HEK293 (cell line): ENCODE measurements around the gene OR10AD1.

Experiments
- CTCF ChIA-PET: fragments of 350-600 bp; formaldehyde crosslinking; extraction: SDS; loops from one replicate; lab custom pipeline; 2021; ENCODE audit warnings: antibody characterized with exemption; lab: Yijun Ruan, JAX
- POLR2A ChIA-PET: fragments of 300-600 bp; formaldehyde crosslinking; extraction: SDS; loops from one replicate; lab custom pipeline; 2020; ENCODE audit warnings: antibody characterized with exemption, inconsistent platforms; lab: Yijun Ruan, JAX
- H3K27ac ChIP-seq: fragments of 200-500 bp; sonication (Bioruptor generic); 2 replicates; pipeline ENCODE4 v1.5.1; 2014; ENCODE audit warnings: low read depth, low read length, control low read depth, inconsistent platforms; ENCODE audit errors: extremely low read depth
- H3K36me3 ChIP-seq, 2 experiments: fragments of 200-500 bp in 1 of 2; sonication (Bioruptor generic) in 1 of 2; 1 replicate in 1 of 2; 2 replicates in 1 of 2; pipeline ENCODE4 v1.5.1; 2014 to 2017; ENCODE audit warnings: inconsistent platforms in 2 of 2, low read length in 2 of 2; ENCODE audit not compliant: control insufficient read depth in 2 of 2, insufficient read depth in 1 of 2
- H3K4me1 ChIP-seq: fragments of 200-500 bp; sonication (Bioruptor generic); 2 replicates; pipeline ENCODE4 v1.5.1; 2014; ENCODE audit warnings: mild to moderate bottlenecking, low read length, inconsistent platforms; ENCODE audit not compliant: control insufficient read depth, insufficient read depth
- H3K4me3 ChIP-seq: 2 replicates; pipeline ENCODE4 v1.5.1; 2011; ENCODE audit warnings: low read depth, mild to moderate bottlenecking, control low read depth, low read length, moderate library complexity
- H3K9me3 ChIP-seq: fragments of 200-500 bp; sonication (Bioruptor generic); 2 replicates; pipeline ENCODE4 v1.5.1; 2014; ENCODE audit warnings: low read depth, low read length, inconsistent platforms; ENCODE audit not compliant: control insufficient read depth, insufficient read depth
- HOXA7 ChIP-seq: sonication (generic); formaldehyde crosslinking; IDR thresholded peaks from 2 replicates; pipeline ENCODE4 v1.8.1; 2022; ENCODE audit warnings: missing genetic modification reagents, borderline replicate concordance
- IKZF3 ChIP-seq: fragments of 450-650 bp; IDR thresholded peaks from 2 replicates; pipeline ENCODE4 v1.5.0; 2018; ENCODE audit warnings: missing biosample characterization, mild to moderate bottlenecking, missing genetic modification characterization, moderate library complexity
- OVOL3 ChIP-seq: fragments of 450-650 bp; formaldehyde crosslinking; IDR thresholded peaks from 2 replicates; pipeline ENCODE4 v1.5.1; 2016; ENCODE audit warnings: missing biosample characterization, missing genetic modification characterization
- SCRT1 ChIP-seq: fragments of 450-650 bp; formaldehyde crosslinking; IDR thresholded peaks from 2 replicates; pipeline ENCODE4 v1.5.1; 2016; ENCODE audit warnings: missing biosample characterization, missing genetic modification characterization, borderline replicate concordance
- ZBTB10 ChIP-seq: fragments of 450-650 bp; formaldehyde crosslinking; IDR thresholded peaks from 2 replicates; pipeline ENCODE4 v1.5.1; 2016; ENCODE audit warnings: missing biosample characterization, missing genetic modification characterization
- ZNF184 ChIP-seq: fragments of 450-650 bp; IDR thresholded peaks from 2 replicates; pipeline ENCODE4 v1.5.1; 2018; ENCODE audit warnings: missing biosample characterization, mild to moderate bottlenecking, missing genetic modification characterization
- ZNF2 ChIP-seq: fragments of 450-650 bp; formaldehyde crosslinking; IDR thresholded peaks from 2 replicates; pipeline ENCODE4 v1.5.1; 2016; ENCODE audit warnings: missing biosample characterization, missing genetic modification characterization
- ZNF24 ChIP-seq: fragments of 450-650 bp; formaldehyde crosslinking; IDR thresholded peaks from 2 replicates; pipeline ENCODE4 v1.5.1; 2016; ENCODE audit warnings: missing biosample characterization, missing genetic modification characterization
- ZNF449 ChIP-seq: fragments of 450-650 bp; formaldehyde crosslinking; IDR thresholded peaks from 2 replicates; pipeline ENCODE4 v1.5.1; 2017; ENCODE audit warnings: missing biosample characterization, mild to moderate bottlenecking, missing genetic modification characterization, moderate library complexity
- ZNF488 ChIP-seq: fragments of 450-650 bp; formaldehyde crosslinking; IDR thresholded peaks from 2 replicates; pipeline ENCODE4 v1.5.1; 2016; ENCODE audit warnings: missing biosample characterization, missing genetic modification characterization
- ZNF513 ChIP-seq: fragments of 450-650 bp; IDR thresholded peaks from 2 replicates; pipeline ENCODE4 v1.5.1; 2018; ENCODE audit warnings: missing biosample characterization, missing genetic modification characterization
- ZNF571 ChIP-seq: fragments of 450-650 bp; formaldehyde crosslinking; IDR thresholded peaks from 2 replicates; pipeline ENCODE4 v1.5.0; 2017; ENCODE audit warnings: missing biosample characterization, missing genetic modification characterization
- ZNF645 ChIP-seq: fragments of 450-650 bp; formaldehyde crosslinking; IDR thresholded peaks from 2 replicates; pipeline ENCODE4; 2016; ENCODE audit warnings: missing biosample characterization, missing genetic modification characterization
- ZNF660 ChIP-seq: fragments of 450-650 bp; IDR thresholded peaks from 2 replicates; pipeline ENCODE4 v1.5.1; 2018; ENCODE audit warnings: missing biosample characterization, mild to moderate bottlenecking, missing genetic modification characterization
- ZNF670 ChIP-seq: fragments of 450-650 bp; formaldehyde crosslinking; IDR thresholded peaks from 2 replicates; pipeline ENCODE4 v1.5.1; 2016; ENCODE audit warnings: missing biosample characterization, missing genetic modification characterization, low read depth
- ZNF76 ChIP-seq: fragments of 450-650 bp; formaldehyde crosslinking; IDR thresholded peaks from 2 replicates; pipeline ENCODE4; 2016; ENCODE audit warnings: low read depth, missing biosample characterization, missing genetic modification characterization, borderline replicate concordance
- TF ChIP-seq, protein P1 (sequence below): fragments of 450-650 bp; formaldehyde crosslinking; IDR thresholded peaks from 2 replicates; pipeline ENCODE4 v1.5.1; 2016; ENCODE audit warnings: missing biosample characterization, missing genetic modification characterization, borderline replicate concordance
- TF ChIP-seq, protein P2 (sequence below): fragments of 450-650 bp; formaldehyde crosslinking; IDR thresholded peaks from 2 replicates; pipeline ENCODE4 v1.5.1; 2016; ENCODE audit warnings: missing biosample characterization, missing genetic modification characterization

Gene OR10AD1

GRCh38 chr12:48157889-48158370, 45.2 kb downstream of the OR10AD1 start:
- H3K36me3 ChIP-seq, result peaks cover 4 to 9% of the 10 kb centered on the region in 2 experiments; a peak in 2 of 3 replicates
- POLR2A ChIA-PET, result interaction anchor here (1.0 to 2.0 kb wide), 11 partner anchors 12 to 156 kb away, joined by 3 to 20 read pairs (median 4); partner anchors contain the start of genes CCDC184, PFKM and SENP1
- peak overlapping the region; percentile 32 for H3K4me3 ChIP-seq
- no peaks in the 10 kb centered on the region for H3K4me1 ChIP-seq
- peak overlapping the region; percentile 63 for H3K27ac ChIP-seq
- CTCF ChIA-PET, result interaction anchor here (0.6 to 2.0 kb wide), 10 partner anchors 8 to 462 kb away, joined by 3 to 6 read pairs (median 4); partner anchors contain the start of gene ENDOU
- H3K9me3 ChIP-seq, result no peaks in the 10 kb centered on the region
- TF ChIP-seq ZBTB10 (tag by site-specific recombination), result 0 out of 2 replicates have a peak, but pooled peaks have one; percentile 2
- TF ChIP-seq ZNF488 (tag by site-specific recombination), result no peak
- TF ChIP-seq ZNF660, result peak; percentile 36; the same call in 1 of the 2 replicates

DNA sequence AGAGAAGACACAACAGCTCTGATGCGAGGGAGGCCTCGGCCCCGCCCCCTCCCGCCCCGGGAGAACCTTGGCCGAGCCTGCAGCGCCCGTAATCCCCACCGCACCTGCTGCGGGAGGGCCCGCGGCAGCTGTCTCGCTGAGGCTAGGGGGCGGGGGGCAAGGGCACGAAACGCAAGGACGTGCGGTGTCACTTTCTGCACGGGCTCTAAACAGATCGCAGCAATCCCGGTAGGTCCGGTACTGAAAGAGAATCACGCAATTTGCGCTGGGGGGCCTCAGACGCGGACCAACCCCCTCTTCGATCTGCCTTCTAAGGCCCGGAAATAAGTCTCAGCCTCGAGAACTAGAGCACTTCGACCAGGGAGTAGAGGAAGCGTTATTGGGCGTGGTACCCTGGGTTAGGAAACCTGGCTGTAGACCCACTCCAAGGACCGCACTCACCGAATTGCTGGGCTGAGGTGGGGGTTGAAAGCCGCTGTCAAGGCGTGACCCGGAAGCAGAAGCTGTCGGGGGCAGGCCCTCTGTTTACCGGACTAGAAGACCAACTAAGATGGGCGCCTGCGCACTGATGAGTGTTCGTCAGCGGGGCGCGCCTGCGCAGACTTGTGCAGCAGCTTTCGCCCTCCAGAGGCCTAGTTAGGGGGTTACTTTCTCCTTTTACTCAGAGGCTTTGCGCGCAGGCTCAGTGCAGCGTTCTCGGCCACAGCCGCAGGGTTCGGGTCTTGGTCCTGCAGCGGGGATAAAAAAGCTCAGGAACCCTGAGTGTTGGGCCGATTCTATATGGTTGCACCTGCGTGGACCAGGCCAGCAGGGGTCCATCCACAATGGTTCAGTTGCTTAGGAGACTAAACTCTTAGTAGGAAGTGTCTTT, 45.8 kb downstream of the OR10AD1 start, which contains the start of gene ASB8:
Gene ASB8 (minus strand): TSS at position 498 of the 871 bp plus-strand sequence. CDS start 4,019 bp downstream, outside the sequence.
- Histone ChIP-seq H3K4me3 (peak within 1 kb of the TSS; percentile 86), H3K4me1 (no peaks in the 10 kb centered on the region), H3K27ac (peak within 1 kb of the TSS; percentile 70), H3K36me3 (peaks cover 8 to 16% of the 10 kb centered on the region in 2 experiments), H3K9me3 (no peaks in the 10 kb centered on the region)
- CTCF ChIA-PET, result interaction anchor here (0.6 to 2.0 kb wide), 11 partner anchors 8 to 432 kb away, joined by 3 to 6 read pairs (median 4); partner anchors contain the start of gene ENDOU
- POLR2A ChIA-PET, result interaction anchor here (1.0 to 2.0 kb wide), 11 partner anchors 11 to 156 kb away, joined by 3 to 20 read pairs (median 4); partner anchors contain the start of genes CCDC184, PFKM and SENP1
- 0 out of 2 replicates have a peak, but pooled peaks have one; percentile 25 for TF ChIP-seq ZNF24 (tag by site-specific recombination)
- TF ChIP-seq OVOL3 (tag by site-specific recombination), result no peak
- TF ChIP-seq, protein P1, sequence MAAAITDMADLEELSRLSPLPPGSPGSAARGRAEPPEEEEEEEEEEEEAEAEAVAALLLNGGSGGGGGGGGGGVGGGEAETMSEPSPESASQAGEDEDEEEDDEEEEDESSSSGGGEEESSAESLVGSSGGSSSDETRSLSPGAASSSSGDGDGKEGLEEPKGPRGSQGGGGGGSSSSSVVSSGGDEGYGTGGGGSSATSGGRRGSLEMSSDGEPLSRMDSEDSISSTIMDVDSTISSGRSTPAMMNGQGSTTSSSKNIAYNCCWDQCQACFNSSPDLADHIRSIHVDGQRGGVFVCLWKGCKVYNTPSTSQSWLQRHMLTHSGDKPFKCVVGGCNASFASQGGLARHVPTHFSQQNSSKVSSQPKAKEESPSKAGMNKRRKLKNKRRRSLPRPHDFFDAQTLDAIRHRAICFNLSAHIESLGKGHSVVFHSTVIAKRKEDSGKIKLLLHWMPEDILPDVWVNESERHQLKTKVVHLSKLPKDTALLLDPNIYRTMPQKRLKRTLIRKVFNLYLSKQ, result no peak
- peak; percentile 41; the same call in 1 of the 2 replicates for TF ChIP-seq ZNF76
- no peak for TF ChIP-seq HOXA7 (CRISPR knock-in tag)
- TF ChIP-seq ZNF571 (tag by site-specific recombination), result no peak
- no peak for TF ChIP-seq SCRT1 (tag by site-specific recombination)
- TF ChIP-seq ZNF645 (tag by site-specific recombination), result no peak
- TF ChIP-seq IKZF3 (tag by site-specific recombination), result no peak
- no peak for TF ChIP-seq ZNF449 (tag by site-specific recombination)
- no peak for TF ChIP-seq ZNF2 (tag by site-specific recombination)
- no peak for TF ChIP-seq ZNF670 (tag by site-specific recombination)
- TF ChIP-seq ZNF513 (tag by site-specific recombination), result no peak
- TF ChIP-seq ZNF184 (tag by site-specific recombination), result no peak
- TF ChIP-seq, protein P2, sequence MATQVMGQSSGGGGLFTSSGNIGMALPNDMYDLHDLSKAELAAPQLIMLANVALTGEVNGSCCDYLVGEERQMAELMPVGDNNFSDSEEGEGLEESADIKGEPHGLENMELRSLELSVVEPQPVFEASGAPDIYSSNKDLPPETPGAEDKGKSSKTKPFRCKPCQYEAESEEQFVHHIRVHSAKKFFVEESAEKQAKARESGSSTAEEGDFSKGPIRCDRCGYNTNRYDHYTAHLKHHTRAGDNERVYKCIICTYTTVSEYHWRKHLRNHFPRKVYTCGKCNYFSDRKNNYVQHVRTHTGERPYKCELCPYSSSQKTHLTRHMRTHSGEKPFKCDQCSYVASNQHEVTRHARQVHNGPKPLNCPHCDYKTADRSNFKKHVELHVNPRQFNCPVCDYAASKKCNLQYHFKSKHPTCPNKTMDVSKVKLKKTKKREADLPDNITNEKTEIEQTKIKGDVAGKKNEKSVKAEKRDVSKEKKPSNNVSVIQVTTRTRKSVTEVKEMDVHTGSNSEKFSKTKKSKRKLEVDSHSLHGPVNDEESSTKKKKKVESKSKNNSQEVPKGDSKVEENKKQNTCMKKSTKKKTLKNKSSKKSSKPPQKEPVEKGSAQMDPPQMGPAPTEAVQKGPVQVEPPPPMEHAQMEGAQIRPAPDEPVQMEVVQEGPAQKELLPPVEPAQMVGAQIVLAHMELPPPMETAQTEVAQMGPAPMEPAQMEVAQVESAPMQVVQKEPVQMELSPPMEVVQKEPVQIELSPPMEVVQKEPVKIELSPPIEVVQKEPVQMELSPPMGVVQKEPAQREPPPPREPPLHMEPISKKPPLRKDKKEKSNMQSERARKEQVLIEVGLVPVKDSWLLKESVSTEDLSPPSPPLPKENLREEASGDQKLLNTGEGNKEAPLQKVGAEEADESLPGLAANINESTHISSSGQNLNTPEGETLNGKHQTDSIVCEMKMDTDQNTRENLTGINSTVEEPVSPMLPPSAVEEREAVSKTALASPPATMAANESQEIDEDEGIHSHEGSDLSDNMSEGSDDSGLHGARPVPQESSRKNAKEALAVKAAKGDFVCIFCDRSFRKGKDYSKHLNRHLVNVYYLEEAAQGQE, result no peak; the same call in 1 of the 2 replicates
